GM12878 (cell line): Measurements from ENCODE around the gene ZDHHC11B. TPM values are rescaled to one million over a fixed set of nuclear protein-coding genes. Genes with fewer than 3 reads are reported as not detected.

Source experiments
- ATAC-seq: fragments of 200-7000 bp; cut with Tn5 transposase; 3 replicates; pipeline ENCODE4 v1.9.1; 2020; ENCODE audit warnings: mild to moderate bottlenecking, moderate library complexity
- BruUV-seq: library from RNA; stranded (reverse); fragments of 400-500 nt; replicated peaks from 2 replicates; lab custom pipeline; 2021; lab: Mats Ljungman, UMichigan
- CTCF ChIA-PET: fragments of 300-600 bp; sonication (Branson Sonifier 250); formaldehyde crosslinking; extraction: SDS; loops from one replicate; lab custom pipeline; 2021; ENCODE audit warnings: inconsistent platforms; lab: Yijun Ruan, JAX
- POLR2A ChIA-PET: fragments of 350-600 bp; formaldehyde crosslinking; extraction: SDS; loops from one replicate; lab custom pipeline; 2021; ENCODE audit warnings: inconsistent platforms; lab: Charles Lee
- RAD21 ChIA-PET: fragments of 300-600 bp; sonication (Branson Sonifier 250); formaldehyde crosslinking; loops from one replicate; lab custom pipeline; 2023; ENCODE audit warnings: antibody characterized with exemption; ENCODE audit not compliant: unreplicated experiment; lab: Charles Lee
- SMC1A ChIA-PET: fragments of 300-600 bp; sonication (Branson Sonifier 250); formaldehyde crosslinking; loops from one replicate; lab custom pipeline; 2023; ENCODE audit not compliant: unreplicated experiment, uncharacterized antibody; lab: Charles Lee
- DNase-seq: peaks from one replicate; pipeline ENCODE4 v3.0.0-alpha.2; 2011; ENCODE audit warnings: low read depth, low spot score
- FAIRE-seq: peaks from 3 replicates; lab custom pipeline; 2011; peaks lifted over from hg19 to GRCh38; lab: Jason Lieb, UNC
- H2AFZ ChIP-seq: 2 replicates; pipeline ENCODE4 v1.6.0; 2011; ENCODE audit warnings: low read depth, low read length, control low read depth; ENCODE audit not compliant: control insufficient read depth
- H3K27ac ChIP-seq: 2 replicates; pipeline ENCODE4 v1.5.1; 2011; ENCODE audit warnings: control low read depth; ENCODE audit not compliant: control insufficient read depth, insufficient read depth
- H3K27me3 ChIP-seq, 2 experiments: replicated peaks in 1 of 2; 2 replicates each; pipeline versions ENCODE4 v1.6.0 to v1.6.1; 2011; ENCODE audit warnings: low read length in 1 of 2; ENCODE audit not compliant: control insufficient read depth in 2 of 2, insufficient read depth in 2 of 2
- H3K36me3 ChIP-seq, 2 experiments: 2 replicates each; pipeline ENCODE4 v1.5.1; 2011; ENCODE audit warnings: low read length in 1 of 2; ENCODE audit not compliant: control insufficient read depth in 2 of 2, insufficient read depth in 2 of 2
- H3K4me1 ChIP-seq: 2 replicates; pipeline ENCODE4 v1.6.1; 2011; ENCODE audit warnings: mild to moderate bottlenecking, low read length, moderate library complexity, mixed read lengths; ENCODE audit not compliant: control insufficient read depth, insufficient read depth
- H3K4me2 ChIP-seq: 2 replicates; pipeline ENCODE4 v1.6.0; 2011; ENCODE audit warnings: control low read depth; ENCODE audit not compliant: control insufficient read depth, insufficient read depth
- H3K4me3 ChIP-seq: fragments of 200-600 bp; sonication (generic); 2 replicates; pipeline ENCODE4 v1.5.1; 2016
- H3K79me2 ChIP-seq: 2 replicates; pipeline ENCODE4 v1.6.0; 2011; ENCODE audit warnings: low read length; ENCODE audit not compliant: control insufficient read depth, insufficient read depth
- H3K9ac ChIP-seq: 2 replicates; pipeline ENCODE4 v1.8.0; 2011; ENCODE audit warnings: low read length, control low read depth, mixed read lengths; ENCODE audit not compliant: control insufficient read depth, insufficient read depth
- H3K9me3 ChIP-seq: replicated peaks from 3 replicates; pipeline ENCODE4 v1.5.1; 2011; ENCODE audit warnings: mild to moderate bottlenecking, low read length; ENCODE audit not compliant: control insufficient read depth, insufficient read depth
- H4K20me1 ChIP-seq: 2 replicates; pipeline ENCODE4 v1.6.0; 2011; ENCODE audit not compliant: control insufficient read depth, insufficient read depth
- EED ChIP-seq: sonication (generic); IDR thresholded peaks from 2 replicates; pipeline ENCODE4 v1.6.1; 2016; ENCODE audit warnings: antibody characterized with exemption, low read depth
- FOXK2 ChIP-seq: fragments of 450-650 bp; IDR thresholded peaks from 2 replicates; pipeline ENCODE4 v1.6.1; 2017; ENCODE audit warnings: mild to moderate bottlenecking, moderate library complexity
- IKZF2 ChIP-seq, 2 experiments: fragments of 450-650 bp; IDR thresholded peaks; 2 replicates each; pipeline ENCODE4 v1.6.1; 2017; ENCODE audit warnings: mild to moderate bottlenecking in 2 of 2, moderate library complexity in 2 of 2
- SMAD5 ChIP-seq: IDR thresholded peaks from 2 replicates; pipeline ENCODE4 v1.6.1; 2016; ENCODE audit warnings: antibody characterized with exemption, low read depth
- SRF ChIP-seq, 2 experiments: IDR thresholded peaks; 2 replicates each; pipeline ENCODE4 v1.6.1; 2011; ENCODE audit warnings: low read depth in 2 of 2, low read length in 2 of 2, mild to moderate bottlenecking in 1 of 2, moderate library complexity in 1 of 2
- STAT3 ChIP-seq: IDR thresholded peaks from 2 replicates; pipeline ENCODE4 v1.6.1; 2011; ENCODE audit warnings: low read depth, low read length, improper control_type of control experiment
- YBX1 ChIP-seq: fragments of 450-650 bp; IDR thresholded peaks from 2 replicates; pipeline ENCODE4 v1.6.1; 2016; ENCODE audit warnings: antibody characterized with exemption
- ZBED1 ChIP-seq: IDR thresholded peaks from 2 replicates; pipeline ENCODE4 v1.6.1; 2016; ENCODE audit warnings: borderline replicate concordance
- ZNF622 ChIP-seq: fragments of 450-650 bp; IDR thresholded peaks from 2 replicates; pipeline ENCODE4 v1.6.1; 2017; ENCODE audit warnings: mild to moderate bottlenecking, inconsistent platforms
- WGBS: methylation state at CpG from one replicate; pipeline ENCODE4 v1.1.6; 2016; ENCODE audit warnings: low lambda C conversion rate; ENCODE audit not compliant: insufficient replicate concordance, insufficient coverage; ENCODE audit errors: missing lambda C conversion rate; 5-methylcytosine and 5-hydroxymethylcytosine counted together
- in situ Hi-C: fragments of 300-500 bp; cut with MboI; formaldehyde crosslinking; loops from 9 replicates; pipeline ENCODE4 v1.14.3; 2018; ENCODE audit warnings: mixed read lengths
- intact Hi-C: fragments of 100-400 bp; cut with micrococcal nuclease; formaldehyde crosslinking; loops from one replicate; pipeline ENCODE4 v1.14.2; 2022; ENCODE audit not compliant: unreplicated experiment
- polyA plus RNA-seq, 11 experiments: library from polyadenylated mRNA; depleted of rRNA in 4 of 11; unstranded in 6 of 11; stranded (reverse) in 5 of 11; fragments of >200 nt; fragmentation: Nextera tagmentation in 4 of 11; fragmentation: Illumina TruSeq in 1 of 11; extraction: Ambion mirVana in 4 of 11; extraction: Trizol in 1 of 11; gene quantifications; 1 replicate in 1 of 11; 2 replicates in 10 of 11; pipeline versions ENCODE4 v1.2.1 to v1.2.3, GENCODE V29; 2011 to 2016; ENCODE audit warnings: inconsistent platforms in 2 of 11, missing spikeins in 2 of 11, low read depth in 1 of 11
- total RNA-seq, 4 experiments: library from RNA; depleted of rRNA in 3 of 4; stranded (reverse); fragments of >200 nt in 3 of 4; fragmentation: Illumina TruSeq in 1 of 4; extraction: Trizol in 1 of 4; gene quantifications; 2 replicates each; pipeline versions ENCODE4 v1.2.1 to v1.2.3, GENCODE V29; 2013 to 2021
- TF ChIP-seq, protein P1 (sequence below): fragments of 450-650 bp; IDR thresholded peaks from 2 replicates; pipeline ENCODE4 v1.6.1; 2016; ENCODE audit warnings: mild to moderate bottlenecking, moderate library complexity, borderline replicate concordance
- TF ChIP-seq, protein P2 (sequence below): IDR thresholded peaks from 2 replicates; pipeline ENCODE4 v1.6.1; 2012; ENCODE audit warnings: low read depth, low read length, improper control_type of control experiment
- TF ChIP-seq, protein P3 (sequence below): fragments of 450-650 bp; IDR thresholded peaks from 2 replicates; pipeline ENCODE4 v1.6.1; 2017; ENCODE audit warnings: mild to moderate bottlenecking

ZDHHC11B gene
- total and polyA plus RNA-seq, 10 of the 15 experiments (the other 5 are each of a cell fraction or from before 2014, with no cell fraction given), result 0.01 to 0.10 (median 0.09) TPM; not detected in 7

DNA sequence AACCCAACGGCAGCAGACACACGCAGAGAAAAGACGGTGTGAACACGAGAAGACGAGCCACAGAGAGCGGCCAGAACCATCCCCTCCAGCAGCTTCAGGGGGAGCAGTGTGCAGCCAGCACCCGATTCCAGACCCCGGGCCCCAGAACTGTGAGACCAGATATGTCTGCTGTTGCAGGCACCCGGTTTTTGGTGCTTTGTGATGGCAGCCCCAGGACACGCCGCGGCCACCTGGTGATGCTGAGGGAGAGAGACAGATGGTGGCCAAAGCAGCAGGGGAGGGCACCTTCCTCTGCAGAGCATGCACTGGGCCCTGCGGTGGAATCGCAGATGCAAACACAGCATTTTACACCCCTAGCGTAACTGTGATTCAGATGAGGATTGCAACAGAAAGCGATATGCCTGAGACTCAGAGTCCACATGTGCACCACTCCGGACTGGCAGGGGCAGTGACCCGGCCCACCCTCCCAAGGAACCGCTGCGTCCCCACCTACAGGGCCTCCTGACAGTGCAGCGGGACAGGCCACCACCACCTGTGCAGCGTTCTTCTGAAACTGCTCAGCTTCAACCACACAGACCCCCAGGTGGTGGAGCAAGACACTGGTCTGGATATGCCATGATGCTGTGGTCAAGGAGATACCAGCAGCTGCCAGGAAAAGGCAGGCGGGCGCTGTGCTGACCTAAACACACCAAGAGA lies 24.0 kb downstream of the ZDHHC11B start (continued):
- TF ChIP-seq, protein P1, sequence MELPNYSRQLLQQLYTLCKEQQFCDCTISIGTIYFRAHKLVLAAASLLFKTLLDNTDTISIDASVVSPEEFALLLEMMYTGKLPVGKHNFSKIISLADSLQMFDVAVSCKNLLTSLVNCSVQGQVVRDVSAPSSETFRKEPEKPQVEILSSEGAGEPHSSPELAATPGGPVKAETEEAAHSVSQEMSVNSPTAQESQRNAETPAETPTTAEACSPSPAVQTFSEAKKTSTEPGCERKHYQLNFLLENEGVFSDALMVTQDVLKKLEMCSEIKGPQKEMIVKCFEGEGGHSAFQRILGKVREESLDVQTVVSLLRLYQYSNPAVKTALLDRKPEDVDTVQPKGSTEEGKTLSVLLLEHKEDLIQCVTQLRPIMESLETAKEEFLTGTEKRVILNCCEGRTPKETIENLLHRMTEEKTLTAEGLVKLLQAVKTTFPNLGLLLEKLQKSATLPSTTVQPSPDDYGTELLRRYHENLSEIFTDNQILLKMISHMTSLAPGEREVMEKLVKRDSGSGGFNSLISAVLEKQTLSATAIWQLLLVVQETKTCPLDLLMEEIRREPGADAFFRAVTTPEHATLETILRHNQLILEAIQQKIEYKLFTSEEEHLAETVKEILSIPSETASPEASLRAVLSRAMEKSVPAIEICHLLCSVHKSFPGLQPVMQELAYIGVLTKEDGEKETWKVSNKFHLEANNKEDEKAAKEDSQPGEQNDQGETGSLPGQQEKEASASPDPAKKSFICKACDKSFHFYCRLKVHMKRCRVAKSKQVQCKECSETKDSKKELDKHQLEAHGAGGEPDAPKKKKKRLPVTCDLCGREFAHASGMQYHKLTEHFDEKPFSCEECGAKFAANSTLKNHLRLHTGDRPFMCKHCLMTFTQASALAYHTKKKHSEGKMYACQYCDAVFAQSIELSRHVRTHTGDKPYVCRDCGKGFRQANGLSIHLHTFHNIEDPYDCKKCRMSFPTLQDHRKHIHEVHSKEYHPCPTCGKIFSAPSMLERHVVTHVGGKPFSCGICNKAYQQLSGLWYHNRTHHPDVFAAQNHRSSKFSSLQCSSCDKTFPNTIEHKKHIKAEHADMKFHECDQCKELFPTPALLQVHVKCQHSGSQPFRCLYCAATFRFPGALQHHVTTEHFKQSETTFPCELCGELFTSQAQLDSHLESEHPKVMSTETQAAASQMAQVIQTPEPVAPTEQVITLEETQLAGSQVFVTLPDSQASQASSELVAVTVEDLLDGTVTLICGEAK, result no peak

DNA sequence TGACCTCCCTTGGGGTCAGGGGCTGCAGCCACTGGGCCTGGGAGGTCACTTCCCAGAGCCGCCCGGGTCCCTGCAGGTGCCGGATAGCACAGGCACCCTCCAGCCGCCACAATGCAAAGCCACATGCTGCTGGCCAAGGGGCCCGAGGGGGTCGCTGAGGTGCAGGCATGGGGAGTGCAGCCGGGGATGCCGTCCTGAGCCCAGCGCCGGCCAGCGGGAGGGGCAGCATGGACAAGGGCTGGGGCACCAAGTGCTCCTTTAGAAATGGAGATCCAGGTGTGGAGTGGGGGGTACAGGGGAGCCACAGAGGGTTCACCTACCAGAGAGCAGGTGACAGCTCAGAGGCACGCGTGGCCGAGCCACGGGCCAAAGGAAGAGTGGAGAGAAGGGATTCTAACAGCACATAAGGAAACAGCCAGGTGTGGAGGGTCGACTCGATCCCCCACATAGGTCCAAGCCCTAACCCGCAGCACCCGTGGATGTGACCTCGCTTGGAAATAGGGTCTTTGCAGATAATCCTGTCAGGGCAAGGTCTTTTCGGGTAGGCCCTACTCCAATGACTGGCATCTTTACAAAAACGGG lies 24.7 kb downstream of the ZDHHC11B start:
- Histone ChIP-seq H3K4me2 (no peak overlapping the region), H3K79me2 (no peaks in the 10 kb centered on the region), H3K27me3 (no peaks in the 10 kb centered on the region), H3K36me3 (no peaks in the 10 kb centered on the region), H3K27ac (no peak overlapping the region), H3K9me3 (no peaks in the 10 kb centered on the region), H3K4me3 (no peak overlapping the region), H2AFZ (no peak overlapping the region), H3K9ac (no peak overlapping the region), H4K20me1 (no peaks in the 10 kb centered on the region), H3K4me1 (no peaks in the 10 kb centered on the region)
- POLR2A ChIA-PET, result no interaction called here
- RAD21 ChIA-PET, result no interaction called here
- SMC1A ChIA-PET, result no interaction called here
- in situ Hi-C loops (no loop called here), intact Hi-C loops (no loop called here)
- BruUV-seq, result no TSS peak
- CTCF ChIA-PET, result no interaction called here
- ATAC-seq (no peak), DNase-seq (no peak), FAIRE-seq (no peak)
- WGBS, result 72% methylated on average over 21 of the region's 22 CpGs
- TF ChIP-seq EED, result no peak
- no peak for TF ChIP-seq SMAD5
- TF ChIP-seq YBX1, result no peak
- no peak for TF ChIP-seq STAT3
- TF ChIP-seq, protein P2, sequence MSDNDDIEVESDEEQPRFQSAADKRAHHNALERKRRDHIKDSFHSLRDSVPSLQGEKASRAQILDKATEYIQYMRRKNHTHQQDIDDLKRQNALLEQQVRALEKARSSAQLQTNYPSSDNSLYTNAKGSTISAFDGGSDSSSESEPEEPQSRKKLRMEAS, result no peak
- TF ChIP-seq FOXK2, result no peak
- no peak for TF ChIP-seq SRF (IDR thresholded peaks at IDR 0.05; ENCODE audit: low read depth in 2 of 2, low read length in 2 of 2)
- TF ChIP-seq IKZF2 (IDR thresholded peaks at IDR 0.05), result no peak
- TF ChIP-seq, protein P3, sequence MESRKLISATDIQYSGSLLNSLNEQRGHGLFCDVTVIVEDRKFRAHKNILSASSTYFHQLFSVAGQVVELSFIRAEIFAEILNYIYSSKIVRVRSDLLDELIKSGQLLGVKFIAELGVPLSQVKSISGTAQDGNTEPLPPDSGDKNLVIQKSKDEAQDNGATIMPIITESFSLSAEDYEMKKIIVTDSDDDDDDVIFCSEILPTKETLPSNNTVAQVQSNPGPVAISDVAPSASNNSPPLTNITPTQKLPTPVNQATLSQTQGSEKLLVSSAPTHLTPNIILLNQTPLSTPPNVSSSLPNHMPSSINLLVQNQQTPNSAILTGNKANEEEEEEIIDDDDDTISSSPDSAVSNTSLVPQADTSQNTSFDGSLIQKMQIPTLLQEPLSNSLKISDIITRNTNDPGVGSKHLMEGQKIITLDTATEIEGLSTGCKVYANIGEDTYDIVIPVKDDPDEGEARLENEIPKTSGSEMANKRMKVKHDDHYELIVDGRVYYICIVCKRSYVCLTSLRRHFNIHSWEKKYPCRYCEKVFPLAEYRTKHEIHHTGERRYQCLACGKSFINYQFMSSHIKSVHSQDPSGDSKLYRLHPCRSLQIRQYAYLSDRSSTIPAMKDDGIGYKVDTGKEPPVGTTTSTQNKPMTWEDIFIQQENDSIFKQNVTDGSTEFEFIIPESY, result no peak
- TF ChIP-seq ZNF622, result no peak
- TF ChIP-seq ZBED1, result no peak
- TF ChIP-seq, protein P1, result no peak
